ENCODE data around the gene MCRS1.

DNA sequence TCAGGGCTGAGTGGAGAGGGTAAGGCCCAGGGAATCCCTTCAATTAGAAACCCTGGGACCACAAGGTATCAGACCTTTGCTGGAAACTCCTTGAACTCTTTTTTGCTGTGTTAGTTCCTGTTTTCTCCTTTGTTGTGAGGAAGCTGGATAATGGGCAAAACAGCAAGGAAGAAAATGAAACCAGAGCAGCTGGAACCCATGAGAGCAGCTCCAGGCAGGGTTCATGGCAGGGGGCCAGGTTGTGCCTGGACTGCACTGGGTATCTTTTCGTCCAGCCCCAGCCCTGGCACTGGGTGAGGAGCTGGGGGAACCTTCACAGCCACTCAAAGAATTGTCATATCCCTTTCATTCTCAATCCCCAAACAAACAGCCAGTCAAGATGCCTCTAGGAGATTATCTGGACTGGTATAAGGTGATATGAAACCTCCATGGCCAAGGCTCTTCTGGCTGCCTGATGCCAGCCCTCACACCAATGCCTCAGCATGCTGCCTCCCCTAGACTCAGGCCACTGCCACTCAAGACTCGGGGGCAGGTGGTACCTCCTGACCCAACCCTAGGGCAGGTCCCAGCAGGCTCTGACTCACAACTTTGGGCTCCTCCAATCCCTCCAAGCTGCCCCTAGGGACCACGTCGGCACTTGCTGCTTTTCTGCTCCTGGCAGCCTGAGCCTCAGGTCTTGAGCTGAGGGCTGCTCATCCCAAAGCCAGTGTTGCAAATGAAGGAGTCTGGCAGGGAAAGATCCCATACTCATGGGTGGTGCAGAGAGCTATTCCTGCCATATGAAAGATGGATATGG lies 21.0 kb upstream of the MCRS1 start:
- TF ChIP-seq, protein P1, sequence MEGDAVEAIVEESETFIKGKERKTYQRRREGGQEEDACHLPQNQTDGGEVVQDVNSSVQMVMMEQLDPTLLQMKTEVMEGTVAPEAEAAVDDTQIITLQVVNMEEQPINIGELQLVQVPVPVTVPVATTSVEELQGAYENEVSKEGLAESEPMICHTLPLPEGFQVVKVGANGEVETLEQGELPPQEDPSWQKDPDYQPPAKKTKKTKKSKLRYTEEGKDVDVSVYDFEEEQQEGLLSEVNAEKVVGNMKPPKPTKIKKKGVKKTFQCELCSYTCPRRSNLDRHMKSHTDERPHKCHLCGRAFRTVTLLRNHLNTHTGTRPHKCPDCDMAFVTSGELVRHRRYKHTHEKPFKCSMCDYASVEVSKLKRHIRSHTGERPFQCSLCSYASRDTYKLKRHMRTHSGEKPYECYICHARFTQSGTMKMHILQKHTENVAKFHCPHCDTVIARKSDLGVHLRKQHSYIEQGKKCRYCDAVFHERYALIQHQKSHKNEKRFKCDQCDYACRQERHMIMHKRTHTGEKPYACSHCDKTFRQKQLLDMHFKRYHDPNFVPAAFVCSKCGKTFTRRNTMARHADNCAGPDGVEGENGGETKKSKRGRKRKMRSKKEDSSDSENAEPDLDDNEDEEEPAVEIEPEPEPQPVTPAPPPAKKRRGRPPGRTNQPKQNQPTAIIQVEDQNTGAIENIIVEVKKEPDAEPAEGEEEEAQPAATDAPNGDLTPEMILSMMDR (IDR thresholded peaks at IDR 0.05): no peak
- TF ChIP-seq EP300 (IDR thresholded peaks at IDR 0.05): no peak
